RKO (cell line): ENCODE results near the gene LTBP2.

Experiments used
- DNase-seq: peaks from one replicate; pipeline ENCODE4 v3.0.0-alpha.2; 2016; ENCODE audit warnings: low spot score

Gene LTBP2

DNA sequence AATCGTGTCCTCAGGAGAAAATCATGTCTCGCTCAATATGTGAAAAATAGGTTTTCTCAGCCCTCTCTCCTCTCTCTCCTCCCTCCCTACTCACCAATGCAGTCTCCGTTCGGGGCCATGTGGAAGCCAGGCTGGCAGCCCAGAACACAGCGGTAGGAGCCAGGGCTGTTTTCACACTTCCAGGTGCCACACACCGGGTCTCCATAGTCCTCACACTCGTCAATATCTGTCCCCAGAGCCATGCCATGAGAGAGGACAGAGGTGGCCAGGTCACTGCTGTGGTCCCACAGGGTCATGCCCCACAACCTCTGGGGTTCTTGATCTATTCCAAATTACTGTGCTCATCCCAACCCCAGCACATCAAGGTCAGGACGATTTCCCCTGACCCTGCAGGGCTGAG, 105.0 kb downstream of the LTBP2 start:
- DNase-seq = no peak

- DNase-seq = no peak
These were observed 105.6 kb downstream of the LTBP2 start for GRCh38 chr14:74506411-74506851.

- no peak for DNase-seq
These were observed 106.2 kb downstream of the LTBP2 start for GRCh38 chr14:74505831-74506230.

DNA sequence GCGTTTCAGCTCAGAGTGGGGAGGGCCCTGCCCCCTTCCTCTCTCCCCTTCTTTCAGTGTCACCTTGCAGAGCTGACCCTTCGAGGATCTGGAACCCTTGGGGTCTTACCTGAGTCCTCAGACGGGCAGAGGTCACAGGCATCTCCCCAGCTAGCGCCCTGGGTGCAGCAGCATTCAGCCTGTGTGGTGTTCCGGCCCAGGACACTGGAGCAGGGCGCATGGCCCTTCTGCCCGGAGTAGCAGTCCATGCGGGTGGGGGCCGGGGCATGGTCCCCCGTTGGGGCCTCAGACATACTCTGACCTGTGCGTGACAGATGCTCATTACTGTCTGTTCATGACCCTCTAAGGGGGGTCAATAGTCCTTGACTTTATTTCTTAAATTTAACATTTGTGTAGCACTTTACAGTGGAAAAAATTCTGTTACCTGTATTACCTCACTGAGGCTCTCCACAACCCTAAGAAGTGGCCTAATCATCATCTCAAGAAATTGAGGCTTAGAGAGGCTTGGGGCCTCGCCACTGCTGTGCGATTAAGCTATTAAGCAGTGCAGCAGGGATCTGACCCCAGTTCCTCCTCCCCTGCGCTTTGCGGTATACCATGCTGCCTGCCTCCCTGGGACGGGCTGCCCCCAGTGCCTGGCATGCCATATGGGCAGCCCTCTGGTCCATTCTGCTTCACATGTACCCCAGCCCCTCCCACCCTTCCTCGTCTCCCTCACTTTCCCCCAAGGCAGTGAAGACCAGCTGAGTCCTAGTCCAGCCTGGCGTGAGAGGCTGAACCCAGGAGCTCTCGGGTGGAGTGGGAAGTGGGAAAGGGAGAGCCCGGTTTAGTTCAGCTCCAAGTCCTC, 106.9 kb downstream of the LTBP2 start:
- DNase-seq = no peak

DNA sequence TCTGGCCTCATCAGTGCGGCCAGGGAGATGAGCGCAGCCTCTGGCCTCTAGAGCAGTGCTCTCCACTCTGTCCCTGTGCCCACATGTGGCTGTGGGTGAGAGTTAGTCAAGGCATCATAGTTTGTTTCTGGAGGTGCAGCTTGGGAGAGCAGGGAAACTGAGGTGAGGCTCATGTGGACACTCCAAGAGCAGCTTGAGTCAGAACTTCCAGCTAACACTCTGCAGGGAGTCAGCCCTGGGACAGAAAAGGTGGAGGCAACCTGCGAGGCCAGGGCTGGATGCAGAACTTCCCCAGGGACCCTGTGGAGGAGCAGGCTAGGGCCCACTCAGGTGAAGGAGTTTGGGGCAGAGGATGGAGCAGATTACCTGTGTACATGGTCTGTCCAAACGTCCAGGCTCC, 107.6 kb downstream of the LTBP2 start:
- DNase-seq = no peak

- no peak for DNase-seq
These were observed 108.1 kb downstream of the LTBP2 start for GRCh38 chr14:74503938-74504335.

DNA sequence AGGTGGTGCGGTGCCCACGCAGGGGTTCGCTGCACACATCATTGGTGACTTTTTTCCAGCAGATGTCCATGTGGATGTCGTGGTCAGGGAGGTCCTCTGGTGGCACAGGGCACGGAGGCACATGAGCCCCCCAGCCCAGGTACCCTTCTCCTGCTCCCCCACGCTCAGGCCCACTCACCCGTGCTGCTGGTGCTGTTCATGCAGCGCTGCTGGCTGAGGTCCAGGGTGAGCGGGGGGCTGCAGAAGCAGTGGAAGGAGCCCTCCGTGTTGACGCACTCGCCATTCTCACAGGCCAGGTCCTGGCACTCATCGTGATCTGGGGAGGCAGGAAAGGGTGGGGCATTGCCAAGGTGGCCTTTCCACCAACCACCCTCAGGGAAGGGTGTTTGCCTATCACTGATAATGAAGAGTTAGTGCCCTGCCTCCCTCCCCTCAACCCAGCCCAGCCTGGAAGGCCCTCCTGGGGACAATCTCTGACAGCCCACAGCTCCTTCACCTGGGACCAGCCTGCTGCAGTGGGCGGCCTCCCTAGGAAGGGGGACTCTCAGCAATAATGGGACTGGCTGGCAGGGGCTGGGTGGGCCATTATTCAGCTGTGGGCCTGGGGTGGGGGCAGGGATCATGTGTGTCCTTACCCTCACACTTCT, 108.6 kb downstream of the LTBP2 start:
- DNase-seq = no peak

DNA sequence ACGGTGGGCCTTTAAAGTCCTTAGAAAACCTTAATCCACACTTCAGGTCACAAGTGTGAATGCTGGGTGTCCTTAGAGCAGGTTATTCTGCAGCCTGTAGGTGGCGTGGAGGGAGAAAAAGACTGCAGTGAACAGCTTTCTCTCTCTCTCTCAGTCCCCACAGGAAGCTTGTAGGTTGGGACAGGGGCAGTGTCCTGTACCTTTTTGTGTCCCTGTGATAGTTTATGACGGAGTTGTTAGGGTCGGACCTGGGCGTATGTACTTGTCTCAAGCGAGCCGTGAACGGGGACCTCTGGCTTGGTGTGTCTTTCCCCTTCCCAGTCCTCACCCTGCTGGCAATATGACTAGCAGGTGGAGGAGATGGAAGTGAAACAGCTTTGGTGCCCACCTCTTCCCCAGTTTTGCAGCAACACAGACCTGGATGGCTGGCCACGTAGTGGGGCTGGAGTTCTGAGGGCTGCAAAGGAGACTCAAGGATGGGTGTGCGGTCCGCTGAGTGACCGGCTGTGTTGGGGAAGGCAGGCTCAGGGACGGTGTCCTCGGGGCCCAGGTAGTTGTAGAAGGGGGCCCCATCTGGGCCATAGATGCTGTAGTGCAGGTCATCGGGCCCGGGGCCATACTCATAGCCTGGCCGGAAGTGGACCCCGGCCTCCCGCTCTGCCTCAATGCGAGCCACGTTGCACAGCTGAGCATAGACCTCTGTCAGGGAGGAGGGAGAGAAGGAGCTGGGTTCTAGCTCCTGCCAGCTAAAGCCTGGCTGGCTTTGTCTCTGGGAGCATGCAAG, 109.6 kb downstream of the LTBP2 start:
- peak; percentile 45 for DNase-seq

DNA sequence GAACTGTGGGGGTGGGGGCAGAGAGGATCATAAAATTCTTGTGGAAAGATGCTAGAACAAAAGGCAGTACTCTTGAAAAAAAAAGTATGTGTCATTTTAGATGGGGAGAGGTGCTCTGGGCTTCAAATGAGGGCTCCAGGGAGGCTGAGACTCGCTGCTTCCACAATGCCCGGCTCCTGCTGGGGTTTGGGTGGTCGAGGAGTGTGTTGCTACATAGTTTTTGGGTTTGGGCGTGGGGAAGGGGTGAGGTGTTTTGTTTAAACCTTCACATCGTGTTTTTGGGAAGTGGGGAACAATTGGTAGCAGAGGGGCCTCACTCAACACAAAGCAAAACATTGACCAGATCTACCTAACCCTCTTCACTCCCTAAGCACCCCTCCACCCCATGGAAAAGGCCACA, 110.3 kb downstream of the LTBP2 start:
- DNase-seq = no peak

DNA sequence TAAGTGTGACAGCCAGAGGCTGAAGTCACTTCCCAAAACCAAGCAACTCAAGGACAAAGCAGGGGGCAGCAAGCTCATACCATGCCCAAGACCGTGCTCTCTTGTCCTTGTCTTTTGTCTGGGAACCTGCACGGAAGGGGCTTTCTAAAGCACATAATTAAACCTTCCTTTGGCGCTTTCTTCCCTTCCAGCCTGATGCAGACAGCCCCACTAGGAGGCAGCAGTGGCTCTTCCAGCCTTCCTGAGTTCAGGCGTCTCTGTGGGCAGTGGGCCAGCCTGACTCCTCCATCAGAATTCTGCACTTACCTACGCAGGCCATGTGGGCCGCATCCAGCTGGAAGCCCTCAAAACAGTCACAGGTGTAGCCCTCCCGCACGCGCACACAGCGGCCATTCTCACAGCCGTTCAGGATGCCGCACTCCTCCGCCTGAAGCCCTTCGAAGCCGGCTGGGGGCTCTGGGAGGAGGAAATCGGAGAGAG, 110.9 kb downstream of the LTBP2 start:
- no peak for DNase-seq

GRCh38 chr14:74500417-74501134, 111.5 kb downstream of the LTBP2 start:
- DNase-seq = no peak

GRCh38 chr14:74495356-74495755, 116.7 kb downstream of the LTBP2 start:
- DNase-seq = no peak

- peak; percentile 99 for DNase-seq
These were observed 118.4 kb downstream of the LTBP2 start, which contains the start of gene ISCA2 for GRCh38 chr14:74493343-74494261. Gene ISCA2 (plus strand): TSS chr14:74493765. CDS start chr14:74493775, 10 bp downstream.

- DNase-seq = no peak
These were observed 119.2 kb downstream of the LTBP2 start, which contains the start of gene NPC2 for GRCh38 chr14:74492776-74493342. Gene NPC2 (minus strand): TSS chr14:74493305. CDS start chr14:74493274, 31 bp downstream.

GRCh38 chr14:74491956-74492775, 119.9 kb downstream of the LTBP2 start:
- peak; percentile 81 for DNase-seq

DNA sequence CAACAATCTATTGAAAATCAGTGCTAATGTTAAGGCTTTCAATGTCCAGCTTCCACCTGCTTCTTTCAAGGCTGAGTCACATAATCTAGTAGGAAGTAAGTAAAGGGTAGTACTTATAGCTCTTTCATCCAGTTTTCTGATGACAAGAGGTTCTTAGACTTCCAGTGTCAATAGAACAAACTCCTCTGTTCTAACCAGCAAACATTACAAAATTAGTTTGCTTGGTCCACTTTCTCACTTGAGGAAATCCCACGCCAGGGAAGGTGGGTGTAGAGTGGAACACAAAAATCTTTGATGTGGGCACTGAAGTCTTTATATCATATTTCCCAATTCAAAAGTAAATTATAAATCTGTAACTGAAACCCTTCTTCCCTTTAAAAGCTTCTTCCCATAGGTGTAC, 121.6 kb downstream of the LTBP2 start:
- DNase-seq = no peak

DNA sequence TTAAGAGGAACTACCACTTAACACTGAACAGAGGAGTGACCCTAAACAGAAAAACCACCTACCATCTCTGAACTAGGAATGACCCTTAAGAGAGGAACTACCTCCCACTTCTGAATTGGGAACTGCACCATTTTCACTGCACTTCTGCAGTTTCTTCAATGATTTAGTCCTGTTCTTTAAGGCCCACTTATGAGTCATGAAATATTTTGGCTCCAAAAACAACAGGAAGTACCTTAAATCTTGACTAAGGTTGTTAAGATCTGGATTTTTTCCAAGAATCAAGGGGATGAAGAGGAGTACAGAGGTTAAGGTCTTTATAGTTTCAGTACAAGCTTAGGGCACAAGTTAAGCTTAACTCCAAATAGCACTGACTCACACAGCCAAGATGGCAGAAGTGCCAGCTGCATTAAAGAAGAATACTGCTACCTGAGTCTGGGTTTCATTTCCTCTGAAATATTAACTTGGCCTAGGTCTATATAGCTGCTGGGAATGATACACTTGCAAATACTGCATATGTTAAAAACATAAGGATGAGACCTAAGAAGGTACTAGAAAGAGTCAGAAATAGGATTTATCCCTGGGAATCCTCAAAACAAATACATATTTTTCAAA, 123.1 kb downstream of the LTBP2 start:
- no peak for DNase-seq

- DNase-seq = no peak
These were observed 125.9 kb downstream of the LTBP2 start for GRCh38 chr14:74486164-74486563.

DNA sequence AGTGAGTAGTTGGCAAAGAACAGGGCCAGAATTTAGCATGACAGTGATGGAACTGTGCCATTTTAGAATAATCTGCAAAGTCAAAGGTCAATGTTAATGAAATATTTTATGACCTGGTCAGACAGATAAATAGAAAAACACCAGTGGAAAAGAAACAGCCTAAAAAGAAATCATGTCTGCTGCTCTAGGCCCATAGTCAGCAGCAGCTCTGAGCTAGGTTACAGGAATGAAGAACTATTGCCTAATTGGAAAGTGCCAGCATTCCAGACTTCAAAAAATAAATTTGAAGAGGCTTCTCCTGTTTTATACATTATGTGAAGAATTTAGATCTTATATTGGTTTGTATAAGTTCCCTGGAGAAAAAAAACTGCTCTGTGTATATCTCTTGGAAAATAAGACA, 128.7 kb downstream of the LTBP2 start:
- DNase-seq = no peak
